Brain microvascular endothelial cell (primary cell): ENCODE data around the gene TMPRSS13.

Experiments used
- DNase-seq: peaks from one replicate; pipeline ENCODE4 v3.0.0-alpha.2; 2020
- H3K27ac ChIP-seq: fragments of 250-450 bp; sonication (Bioruptor Pico); 2 replicates; pipeline ENCODE4 v1.5.1; 2020; ENCODE audit warnings: mild to moderate bottlenecking, moderate library complexity
- H3K27me3 ChIP-seq: fragments of 250-450 bp; sonication (Bioruptor Pico); replicated peaks from 2 replicates; pipeline ENCODE4 v1.5.1; 2020; ENCODE audit warnings: mild to moderate bottlenecking
- H3K36me3 ChIP-seq: fragments of 250-450 bp; sonication (Bioruptor Pico); replicated peaks from 2 replicates; pipeline ENCODE4 v1.5.1; 2020; ENCODE audit warnings: mild to moderate bottlenecking
- H3K4me3 ChIP-seq: 2 replicates; pipeline ENCODE4 v1.5.1; 2011; ENCODE audit warnings: low read depth, mild to moderate bottlenecking, control low read depth, low read length, moderate library complexity
- in situ Hi-C: cut with HindIII; loops from 2 replicates; pipeline ENCODE4 v1.10.0; 2017; ENCODE audit warnings: low sequenced_read_pairs, low pct_ligation_motif_present
- TF ChIP-seq, protein P1 (sequence below): IDR thresholded peaks from 2 replicates; pipeline ENCODE4 v1.5.1; 2011; ENCODE audit warnings: low read depth, mild to moderate bottlenecking, moderate library complexity, low read length, control low read depth, inconsistent platforms; ENCODE audit errors: missing control alignments

Gene TMPRSS13

DNA sequence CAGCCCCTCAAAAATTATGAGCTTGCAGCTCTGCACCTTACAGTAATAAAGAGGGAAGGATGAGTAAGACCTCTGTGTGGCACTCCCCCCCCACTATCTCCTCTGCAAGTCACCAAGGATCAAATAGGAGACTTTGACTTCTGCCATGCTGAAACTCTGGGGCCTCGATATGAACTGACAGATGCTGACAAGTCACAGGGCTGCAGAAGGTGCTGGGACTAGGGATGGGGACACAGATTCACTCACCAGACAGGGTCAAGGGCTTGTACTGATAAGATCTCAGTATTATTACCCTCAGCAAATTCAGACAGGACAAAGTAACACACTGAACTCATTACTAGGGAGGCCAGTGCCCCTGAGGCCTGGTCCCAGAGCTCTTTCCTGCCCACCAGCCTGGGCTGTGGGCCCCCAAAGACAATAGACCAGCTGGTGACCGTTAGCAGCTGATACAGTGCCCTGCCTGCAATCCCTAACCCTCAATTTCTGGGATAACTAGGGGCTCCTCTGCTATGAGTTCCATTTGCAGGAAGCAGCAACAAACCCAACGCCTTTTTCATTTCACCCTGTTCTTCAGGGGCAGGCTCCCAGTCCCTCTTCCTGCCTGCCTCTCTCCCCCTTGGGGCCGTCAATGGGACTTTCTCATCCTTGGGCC, 20.1 kb downstream of the TMPRSS13 start:
- Histone ChIP-seq H3K27ac (no peak overlapping the region), H3K36me3 (no peaks in the 10 kb centered on the region), H3K27me3 (no peaks in the 10 kb centered on the region), H3K4me3 (no peak overlapping the region)
- in situ Hi-C loops, result no loop called here
- TF ChIP-seq, protein P1, sequence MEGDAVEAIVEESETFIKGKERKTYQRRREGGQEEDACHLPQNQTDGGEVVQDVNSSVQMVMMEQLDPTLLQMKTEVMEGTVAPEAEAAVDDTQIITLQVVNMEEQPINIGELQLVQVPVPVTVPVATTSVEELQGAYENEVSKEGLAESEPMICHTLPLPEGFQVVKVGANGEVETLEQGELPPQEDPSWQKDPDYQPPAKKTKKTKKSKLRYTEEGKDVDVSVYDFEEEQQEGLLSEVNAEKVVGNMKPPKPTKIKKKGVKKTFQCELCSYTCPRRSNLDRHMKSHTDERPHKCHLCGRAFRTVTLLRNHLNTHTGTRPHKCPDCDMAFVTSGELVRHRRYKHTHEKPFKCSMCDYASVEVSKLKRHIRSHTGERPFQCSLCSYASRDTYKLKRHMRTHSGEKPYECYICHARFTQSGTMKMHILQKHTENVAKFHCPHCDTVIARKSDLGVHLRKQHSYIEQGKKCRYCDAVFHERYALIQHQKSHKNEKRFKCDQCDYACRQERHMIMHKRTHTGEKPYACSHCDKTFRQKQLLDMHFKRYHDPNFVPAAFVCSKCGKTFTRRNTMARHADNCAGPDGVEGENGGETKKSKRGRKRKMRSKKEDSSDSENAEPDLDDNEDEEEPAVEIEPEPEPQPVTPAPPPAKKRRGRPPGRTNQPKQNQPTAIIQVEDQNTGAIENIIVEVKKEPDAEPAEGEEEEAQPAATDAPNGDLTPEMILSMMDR, result no peak
- DNase-seq, result no peak

GRCh38 chr11:117908109-117908895, 20.9 kb downstream of the TMPRSS13 start:
- Histone ChIP-seq H3K27me3 (no peaks in the 10 kb centered on the region), H3K36me3 (no peaks in the 10 kb centered on the region), H3K4me3 (no peak overlapping the region), H3K27ac (no peak overlapping the region)
- DNase-seq, result no peak
- TF ChIP-seq, protein P1, result no peak
- in situ Hi-C loops, result no loop called here

GRCh38 chr11:117907276-117908108, 21.7 kb downstream of the TMPRSS13 start:
- Histone ChIP-seq H3K36me3 (no peaks in the 10 kb centered on the region), H3K27ac (no peak overlapping the region), H3K4me3 (peak overlapping the region; percentile 20), H3K27me3 (no peaks in the 10 kb centered on the region)
- in situ Hi-C loops, result no loop called here
- TF ChIP-seq, protein P1, result no peak
- DNase-seq, result peak; percentile 95

DNA sequence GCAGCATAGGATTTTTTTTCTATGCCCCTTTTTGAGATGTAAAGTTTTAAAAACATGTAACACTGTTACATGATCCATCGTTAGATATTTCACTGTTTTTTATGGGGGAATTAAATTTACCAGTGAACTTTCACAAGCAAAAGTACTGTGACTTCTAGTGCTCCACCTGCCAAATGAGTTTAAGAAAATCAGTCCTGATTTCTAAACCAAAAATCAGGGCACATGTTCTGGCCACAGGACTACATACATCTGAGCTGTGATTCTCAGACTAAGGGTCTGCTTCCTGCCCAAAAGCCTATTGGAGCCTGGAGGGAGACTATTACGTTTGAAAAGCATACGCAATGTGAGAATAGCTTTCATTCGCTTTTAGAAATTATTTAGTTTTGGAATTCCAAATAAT, 22.5 kb downstream of the TMPRSS13 start:
- no peak for DNase-seq
- no peak overlapping the region for H3K27ac ChIP-seq
- no peaks in the 10 kb centered on the region for H3K36me3 ChIP-seq
- no peak overlapping the region for H3K4me3 ChIP-seq
- in situ Hi-C loops, result no loop called here
- H3K27me3 ChIP-seq, result no peaks in the 10 kb centered on the region
- TF ChIP-seq, protein P1, result no peak

DNA sequence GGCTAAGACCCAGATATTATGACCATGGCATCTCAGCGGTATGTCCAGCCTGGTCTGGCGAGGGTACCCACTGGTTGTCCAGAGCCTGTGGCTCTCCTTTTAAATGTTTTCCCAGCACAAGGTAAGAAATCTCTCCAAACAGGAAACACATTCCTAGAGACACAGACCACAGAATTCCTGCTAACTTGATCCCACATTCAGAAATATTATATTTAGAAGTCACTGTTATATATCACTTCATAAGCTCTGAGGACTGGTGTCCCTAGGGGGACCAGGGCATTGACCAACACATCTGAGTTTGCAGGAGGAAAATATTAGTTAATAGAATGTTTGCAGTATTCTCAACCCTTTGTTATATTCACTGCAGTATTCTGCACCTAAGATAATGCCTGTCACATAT, 23.1 kb downstream of the TMPRSS13 start:
- TF ChIP-seq, protein P1, result no peak
- Histone ChIP-seq H3K27me3 (no peaks in the 10 kb centered on the region), H3K27ac (no peak overlapping the region), H3K36me3 (no peaks in the 10 kb centered on the region), H3K4me3 (no peak overlapping the region)
- no peak for DNase-seq
- in situ Hi-C loops, result no loop called here
